Measurements from ENCODE around the gene TEAD1. TPM values are rescaled to one million over a fixed set of nuclear protein-coding genes. Genes with fewer than 3 reads are reported as not detected.
A peak's percentile ranks its signal among the peaks of the same experiment; 100 is the strongest.

The TEAD1 gene
- total and polyA plus RNA-seq, 2 donors (not counting 1 experiment from before 2014, with no cell fraction given), result 88.6 to 121 TPM

DNA sequence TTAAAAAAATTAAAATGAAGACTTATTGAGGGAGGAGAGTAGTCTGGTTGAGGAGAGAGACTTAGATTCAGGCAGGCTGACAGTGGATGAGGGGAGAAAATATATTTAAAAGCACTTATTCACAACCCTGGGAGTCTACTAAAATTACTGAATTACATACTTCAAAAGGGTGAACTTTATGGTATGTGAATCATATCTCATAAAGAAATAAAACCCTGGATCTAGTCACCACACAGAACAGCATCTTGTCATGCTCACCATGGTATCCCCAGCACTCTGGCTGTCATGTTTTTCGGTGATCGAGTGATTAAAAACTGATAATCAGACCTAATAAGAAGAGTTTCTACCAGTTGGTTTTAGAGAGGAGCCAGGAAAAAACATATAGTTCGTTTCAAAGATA is 11.0 kb downstream of the TEAD1 start:
- H3K4me2 ChIP-seq (ENCODE audit: extremely low read depth, insufficient read depth, low read length), result peak overlapping the region; percentile 21
- no peak for DNase-seq (ENCODE audit: low read depth in 2 of 2)
- H3K9ac ChIP-seq (ENCODE audit: insufficient read depth, low read length), result no peak overlapping the region
- H2AFZ ChIP-seq (ENCODE audit: low read length), result no peak overlapping the region
- H3K79me2 ChIP-seq (ENCODE audit: control insufficient read depth, insufficient read depth, low read length), result peaks cover 99% of the 10 kb centered on the region
- H3K36me3 ChIP-seq (ENCODE audit: control insufficient read depth, insufficient read depth, low read length), result peaks cover 4% of the 10 kb centered on the region
- no peak for TF ChIP-seq EZH2 (IDR thresholded peaks at IDR 0.05; ENCODE audit: low read length, missing control alignments)
- TF ChIP-seq, protein P1, sequence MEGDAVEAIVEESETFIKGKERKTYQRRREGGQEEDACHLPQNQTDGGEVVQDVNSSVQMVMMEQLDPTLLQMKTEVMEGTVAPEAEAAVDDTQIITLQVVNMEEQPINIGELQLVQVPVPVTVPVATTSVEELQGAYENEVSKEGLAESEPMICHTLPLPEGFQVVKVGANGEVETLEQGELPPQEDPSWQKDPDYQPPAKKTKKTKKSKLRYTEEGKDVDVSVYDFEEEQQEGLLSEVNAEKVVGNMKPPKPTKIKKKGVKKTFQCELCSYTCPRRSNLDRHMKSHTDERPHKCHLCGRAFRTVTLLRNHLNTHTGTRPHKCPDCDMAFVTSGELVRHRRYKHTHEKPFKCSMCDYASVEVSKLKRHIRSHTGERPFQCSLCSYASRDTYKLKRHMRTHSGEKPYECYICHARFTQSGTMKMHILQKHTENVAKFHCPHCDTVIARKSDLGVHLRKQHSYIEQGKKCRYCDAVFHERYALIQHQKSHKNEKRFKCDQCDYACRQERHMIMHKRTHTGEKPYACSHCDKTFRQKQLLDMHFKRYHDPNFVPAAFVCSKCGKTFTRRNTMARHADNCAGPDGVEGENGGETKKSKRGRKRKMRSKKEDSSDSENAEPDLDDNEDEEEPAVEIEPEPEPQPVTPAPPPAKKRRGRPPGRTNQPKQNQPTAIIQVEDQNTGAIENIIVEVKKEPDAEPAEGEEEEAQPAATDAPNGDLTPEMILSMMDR (conservative IDR thresholded peaks at IDR 0.05 in 1 of 2, IDR thresholded peaks at IDR 0.05 in 1 of 2; ENCODE audit: low read depth in 1 of 2, low read length in 2 of 2), result no peak
- no peaks in the 10 kb centered on the region for H4K20me1 ChIP-seq (ENCODE audit: control insufficient read depth, extremely low read depth, insufficient read depth, low read length)
- no peaks in the 10 kb centered on the region for H3K9me3 ChIP-seq (ENCODE audit: control insufficient read depth, insufficient read depth, low read depth, low read length)
- peaks cover 52% of the 10 kb centered on the region for H3K4me1 ChIP-seq (ENCODE audit: control insufficient read depth, extremely low read depth, insufficient read depth, low read length)
- H3K27ac ChIP-seq (ENCODE audit: insufficient read depth, low read length), result peak overlapping the region; percentile 42
- H3K27me3 ChIP-seq (ENCODE audit: control insufficient read depth, insufficient read depth, low read length), result no peaks in the 10 kb centered on the region
- no peak overlapping the region for H3K4me3 ChIP-seq (replicated peaks in 1 of 4; ENCODE audit: control extremely low read depth in 1 of 4, insufficient read depth in 1 of 4, low read depth in 3 of 4, low read length in 4 of 4)

DNA sequence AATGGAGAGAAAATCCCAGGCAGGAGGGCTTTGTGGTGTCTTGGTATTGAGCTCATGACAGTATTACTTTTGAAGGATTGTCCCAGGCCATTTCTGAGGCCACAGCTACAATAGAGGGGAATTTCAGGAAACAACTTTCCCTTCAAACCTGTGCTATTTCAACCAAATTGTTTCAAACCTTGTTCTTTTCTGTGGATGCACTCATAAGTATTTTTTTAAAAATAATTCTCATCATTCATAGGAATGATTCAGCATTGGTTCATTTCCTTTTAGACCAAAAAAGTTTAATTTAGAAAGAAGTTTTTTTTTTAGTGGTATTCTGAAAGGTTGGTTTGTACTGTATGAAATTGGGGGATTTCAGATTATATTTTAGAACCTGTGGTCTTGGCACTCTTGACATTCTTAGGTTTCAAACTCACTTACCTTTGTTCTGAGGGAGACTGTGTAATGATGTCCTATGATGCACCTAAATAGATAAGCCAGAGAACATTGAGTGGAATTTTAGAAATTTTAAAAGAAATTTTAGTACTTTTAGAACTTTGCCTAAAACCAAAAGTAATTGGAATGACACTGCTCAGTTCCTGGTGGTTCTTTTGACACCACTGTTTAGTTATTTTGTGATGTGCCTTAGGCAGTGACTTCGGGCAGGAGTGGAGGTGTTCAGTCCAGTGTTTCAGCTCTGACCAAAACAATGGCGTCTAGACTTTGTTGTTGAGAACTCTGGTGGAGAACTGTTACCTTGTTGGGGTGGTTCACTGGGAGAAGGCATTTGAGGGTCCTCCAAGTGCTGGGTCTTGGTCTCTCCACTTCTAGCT is 12.2 kb downstream of the TEAD1 start:
- no peak overlapping the region for H2AFZ ChIP-seq (ENCODE audit: low read length)
- no peaks in the 10 kb centered on the region for H3K27me3 ChIP-seq (ENCODE audit: control insufficient read depth, insufficient read depth, low read length)
- no peak overlapping the region for H3K4me3 ChIP-seq (replicated peaks in 1 of 4; ENCODE audit: control extremely low read depth in 1 of 4, insufficient read depth in 1 of 4, low read depth in 3 of 4, low read length in 4 of 4)
- H3K9me3 ChIP-seq (ENCODE audit: control insufficient read depth, insufficient read depth, low read depth, low read length), result no peaks in the 10 kb centered on the region
- peak overlapping the region; percentile 48 for H3K4me2 ChIP-seq (ENCODE audit: extremely low read depth, insufficient read depth, low read length)
- no peaks in the 10 kb centered on the region for H3K36me3 ChIP-seq (ENCODE audit: control insufficient read depth, insufficient read depth, low read length)
- TF ChIP-seq, protein P1 (conservative IDR thresholded peaks at IDR 0.05 in 1 of 2, IDR thresholded peaks at IDR 0.05 in 1 of 2; ENCODE audit: low read depth in 1 of 2, low read length in 2 of 2), result no peak
- TF ChIP-seq EZH2 (IDR thresholded peaks at IDR 0.05; ENCODE audit: low read length, missing control alignments), result no peak
- peak in 1 of 2 donors; percentile 63 for DNase-seq (ENCODE audit: low read depth in 2 of 2)
- H3K79me2 ChIP-seq (ENCODE audit: control insufficient read depth, insufficient read depth, low read length), result peaks cover 100% of the 10 kb centered on the region
- H3K27ac ChIP-seq (ENCODE audit: insufficient read depth, low read length), result peak overlapping the region; percentile 42
- H3K9ac ChIP-seq (ENCODE audit: insufficient read depth, low read length), result no peak overlapping the region
- H4K20me1 ChIP-seq (ENCODE audit: control insufficient read depth, extremely low read depth, insufficient read depth, low read length), result no peaks in the 10 kb centered on the region
- H3K4me1 ChIP-seq (ENCODE audit: control insufficient read depth, extremely low read depth, insufficient read depth, low read length), result peaks cover 58% of the 10 kb centered on the region

DNA sequence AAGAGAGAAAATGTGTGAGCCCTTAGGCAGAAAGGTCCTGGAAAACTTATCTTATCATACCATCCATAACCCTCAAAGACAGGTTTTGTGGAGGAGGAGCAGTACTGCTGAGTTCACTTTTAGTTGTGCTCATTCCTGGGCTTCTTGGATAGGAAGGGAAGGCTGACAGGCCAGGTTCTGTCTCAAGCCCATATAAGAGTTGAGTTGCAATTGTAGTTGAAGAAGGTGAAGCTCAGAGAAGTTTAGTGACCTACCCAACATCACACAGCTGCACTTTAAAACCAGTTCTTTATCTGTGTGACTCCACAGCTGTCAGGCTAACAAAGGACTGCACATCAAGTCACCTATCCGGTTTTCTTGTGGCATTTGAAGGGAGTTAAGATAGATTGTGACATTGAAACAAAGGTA is 13.0 kb downstream of the TEAD1 start:
- Histone ChIP-seq H3K4me3 (replicated peaks in 1 of 4; ENCODE audit: control extremely low read depth in 1 of 4, insufficient read depth in 1 of 4, low read depth in 3 of 4, low read length in 4 of 4) (no peak overlapping the region), H3K4me1 (ENCODE audit: control insufficient read depth, extremely low read depth, insufficient read depth, low read length) (peaks cover 66% of the 10 kb centered on the region), H3K4me2 (ENCODE audit: extremely low read depth, insufficient read depth, low read length) (no peak overlapping the region), H3K27me3 (ENCODE audit: control insufficient read depth, insufficient read depth, low read length) (no peaks in the 10 kb centered on the region), H2AFZ (ENCODE audit: low read length) (no peak overlapping the region), H4K20me1 (ENCODE audit: control insufficient read depth, extremely low read depth, insufficient read depth, low read length) (no peaks in the 10 kb centered on the region), H3K9ac (ENCODE audit: insufficient read depth, low read length) (no peak overlapping the region), H3K79me2 (ENCODE audit: control insufficient read depth, insufficient read depth, low read length) (peaks cover 100% of the 10 kb centered on the region), H3K27ac (ENCODE audit: insufficient read depth, low read length) (no peak overlapping the region), H3K36me3 (ENCODE audit: control insufficient read depth, insufficient read depth, low read length) (no peaks in the 10 kb centered on the region), H3K9me3 (ENCODE audit: control insufficient read depth, insufficient read depth, low read depth, low read length) (no peaks in the 10 kb centered on the region)
- TF ChIP-seq, protein P1 (conservative IDR thresholded peaks at IDR 0.05 in 1 of 2, IDR thresholded peaks at IDR 0.05 in 1 of 2; ENCODE audit: low read depth in 1 of 2, low read length in 2 of 2), result no peak
- no peak for TF ChIP-seq EZH2 (IDR thresholded peaks at IDR 0.05; ENCODE audit: low read length, missing control alignments)
- no peak for DNase-seq (ENCODE audit: low read depth in 2 of 2)

Data from fibroblast of lung (primary cell).